D721Med (cell line): ENCODE measurements around the gene ANOS1.

Source experiments
- DNase-seq: peaks from one replicate; pipeline ENCODE4 v3.0.0; 2011; ENCODE audit warnings: low spot score; ENCODE audit not compliant: insufficient read length
- FAIRE-seq: peaks from 2 replicates; lab custom pipeline; 2011; peaks lifted over from hg19 to GRCh38; lab: Jason Lieb, UNC
- TF ChIP-seq, protein P1 (sequence below): IDR thresholded peaks from 2 replicates; pipeline ENCODE4 v1.5.1; 2012; ENCODE audit warnings: mild to moderate bottlenecking, control low read depth; ENCODE audit not compliant: insufficient read depth; ENCODE audit errors: missing control alignments

Gene ANOS1

DNA sequence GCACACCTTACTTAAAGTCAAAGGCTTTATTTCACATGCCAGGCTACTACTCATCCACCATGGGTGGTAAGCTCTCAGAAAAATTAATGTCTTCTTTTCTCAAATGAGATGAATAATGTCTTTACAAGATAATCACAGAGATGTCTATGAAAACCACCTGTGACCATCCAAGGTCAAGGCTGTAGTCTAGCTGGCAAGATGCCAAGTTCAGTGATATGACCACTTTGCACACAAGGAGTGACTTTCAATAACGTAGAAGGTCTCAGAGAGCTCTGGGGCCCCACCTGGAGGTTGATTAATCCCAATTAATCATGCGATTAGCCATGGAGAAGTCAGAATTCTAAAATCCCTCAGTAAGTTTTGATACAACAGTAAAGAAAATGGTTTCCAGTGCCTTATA, 20.5 kb downstream of the ANOS1 start:
- DNase-seq (no peak), FAIRE-seq (no peak)
- TF ChIP-seq, protein P1, sequence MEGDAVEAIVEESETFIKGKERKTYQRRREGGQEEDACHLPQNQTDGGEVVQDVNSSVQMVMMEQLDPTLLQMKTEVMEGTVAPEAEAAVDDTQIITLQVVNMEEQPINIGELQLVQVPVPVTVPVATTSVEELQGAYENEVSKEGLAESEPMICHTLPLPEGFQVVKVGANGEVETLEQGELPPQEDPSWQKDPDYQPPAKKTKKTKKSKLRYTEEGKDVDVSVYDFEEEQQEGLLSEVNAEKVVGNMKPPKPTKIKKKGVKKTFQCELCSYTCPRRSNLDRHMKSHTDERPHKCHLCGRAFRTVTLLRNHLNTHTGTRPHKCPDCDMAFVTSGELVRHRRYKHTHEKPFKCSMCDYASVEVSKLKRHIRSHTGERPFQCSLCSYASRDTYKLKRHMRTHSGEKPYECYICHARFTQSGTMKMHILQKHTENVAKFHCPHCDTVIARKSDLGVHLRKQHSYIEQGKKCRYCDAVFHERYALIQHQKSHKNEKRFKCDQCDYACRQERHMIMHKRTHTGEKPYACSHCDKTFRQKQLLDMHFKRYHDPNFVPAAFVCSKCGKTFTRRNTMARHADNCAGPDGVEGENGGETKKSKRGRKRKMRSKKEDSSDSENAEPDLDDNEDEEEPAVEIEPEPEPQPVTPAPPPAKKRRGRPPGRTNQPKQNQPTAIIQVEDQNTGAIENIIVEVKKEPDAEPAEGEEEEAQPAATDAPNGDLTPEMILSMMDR, result no peak

DNA sequence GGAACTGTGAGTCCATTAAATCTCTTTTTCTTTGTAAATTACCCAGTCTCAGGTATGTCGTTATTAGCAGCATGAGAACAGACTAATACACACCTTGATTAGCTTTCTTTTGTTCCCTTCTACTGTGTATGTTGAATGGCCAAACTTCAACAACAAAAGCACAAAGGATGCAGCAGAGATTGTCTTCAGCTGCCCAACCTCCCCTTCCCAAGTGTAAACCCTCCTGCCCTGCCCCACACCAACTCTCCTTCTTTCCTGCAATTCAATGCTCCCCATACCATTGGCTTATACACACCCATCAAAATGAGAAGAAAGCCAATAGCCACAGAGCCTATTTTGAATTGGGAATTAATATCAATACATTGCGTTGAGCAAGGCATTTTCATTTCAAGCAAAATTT, 27.8 kb downstream of the ANOS1 start:
- no peak for FAIRE-seq
- DNase-seq, result no peak
- TF ChIP-seq, protein P1, result no peak

DNA sequence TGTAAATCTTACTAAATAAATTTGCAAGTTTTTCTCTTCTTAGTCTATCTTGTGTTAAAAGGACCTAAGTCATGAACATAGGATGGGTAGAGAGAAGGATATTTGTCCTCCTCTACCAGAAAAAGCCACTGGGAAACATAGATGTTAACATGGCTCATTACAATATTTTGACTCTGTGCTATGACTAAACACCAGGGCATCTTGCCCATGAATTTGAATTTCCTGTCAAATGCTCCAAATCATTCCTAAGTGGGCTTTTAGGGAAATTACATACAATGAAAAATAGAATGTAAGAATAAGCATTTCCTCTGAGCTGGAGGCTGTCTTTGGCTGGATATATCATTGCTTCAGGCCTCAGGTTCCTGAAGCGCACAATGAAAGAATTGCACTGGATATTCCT, 39.1 kb downstream of the ANOS1 start:
- DNase-seq (no peak), FAIRE-seq (no peak)

DNA sequence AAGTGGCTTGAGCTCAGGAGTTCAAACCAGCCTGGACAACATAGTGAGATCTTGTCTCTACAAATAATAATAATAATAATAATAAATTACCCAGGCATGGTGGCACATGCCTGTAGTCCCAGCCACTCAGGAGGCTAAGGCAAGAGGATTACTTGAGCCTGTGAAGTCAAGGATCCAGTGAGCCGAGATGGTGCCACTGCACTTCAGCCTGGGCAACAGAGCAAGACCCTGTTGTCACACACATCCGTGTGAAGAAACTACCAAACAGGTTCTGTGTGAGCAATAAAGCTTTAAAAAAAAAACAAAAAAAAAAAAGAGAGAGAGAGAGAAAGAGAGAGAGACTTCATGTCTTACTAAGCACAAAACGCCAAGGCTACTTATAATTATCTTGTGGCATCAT, 42.5 kb downstream of the ANOS1 start:
- no peak for FAIRE-seq
- DNase-seq, result no peak
- TF ChIP-seq, protein P1, result no peak

More for the DNA sequence above, 39.1 kb downstream of the ANOS1 start:
- TF ChIP-seq, protein P1, result no peak

DNA sequence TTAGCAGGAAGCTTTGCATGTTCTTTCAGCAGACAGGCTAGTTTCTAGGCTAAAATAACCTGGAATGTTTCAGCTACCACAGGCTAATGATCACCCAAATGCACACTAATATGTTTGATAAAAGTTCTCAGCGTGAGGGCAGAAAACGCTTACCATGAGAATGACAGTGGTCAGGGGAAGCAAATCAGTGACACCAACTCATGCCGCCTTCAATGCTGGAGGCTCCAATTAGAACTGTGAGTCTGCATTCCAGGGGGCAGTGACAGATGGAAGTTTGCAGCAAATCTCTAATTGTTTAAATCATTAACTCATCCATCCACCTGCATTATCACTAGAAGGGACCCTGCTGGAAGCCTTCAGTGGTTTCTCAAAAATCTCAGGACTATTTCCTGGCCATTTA, 43.2 kb downstream of the ANOS1 start:
- FAIRE-seq, result no peak
- TF ChIP-seq, protein P1, result no peak

DNA sequence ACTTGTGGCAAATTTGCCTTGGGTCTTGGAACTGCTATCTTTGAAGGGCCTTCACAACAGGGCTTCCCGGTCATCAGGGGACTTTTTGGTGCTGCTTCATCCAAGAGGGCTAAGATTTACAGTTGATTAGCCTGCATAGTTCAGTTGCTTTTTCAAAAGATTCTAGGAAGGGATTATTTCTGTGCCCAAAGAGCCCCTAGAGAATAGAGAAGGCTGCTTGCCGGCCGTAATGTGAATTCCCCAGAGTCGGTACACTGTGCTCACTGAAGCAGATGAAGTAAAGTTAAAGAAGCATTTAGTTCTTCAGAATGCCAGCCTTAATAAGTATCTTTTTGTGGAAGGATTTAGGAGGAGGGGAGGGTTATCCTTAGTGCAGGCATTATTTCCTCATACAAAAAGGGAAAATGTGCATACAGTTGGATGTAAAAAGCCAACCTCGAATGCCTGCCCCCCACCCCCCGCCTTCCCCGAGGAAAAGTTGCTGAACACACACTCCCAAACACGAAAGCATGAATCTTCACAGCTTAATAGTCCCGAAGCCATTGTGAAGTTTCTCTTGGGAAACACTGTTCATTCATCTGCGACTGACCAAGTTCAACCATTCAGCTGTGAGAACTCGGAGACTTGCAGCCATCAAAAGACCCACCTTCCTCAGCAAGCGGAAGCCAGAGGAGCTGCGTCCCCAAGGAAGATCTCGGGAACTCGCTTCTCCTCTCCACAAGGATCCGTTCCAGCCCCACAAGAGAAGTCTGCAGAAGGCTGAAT, 47.6 kb downstream of the ANOS1 start:
- DNase-seq, result no peak
- no peak for FAIRE-seq
- TF ChIP-seq, protein P1, result no peak

More for the DNA sequence above, 43.2 kb downstream of the ANOS1 start:
- DNase-seq, result no peak

DNA sequence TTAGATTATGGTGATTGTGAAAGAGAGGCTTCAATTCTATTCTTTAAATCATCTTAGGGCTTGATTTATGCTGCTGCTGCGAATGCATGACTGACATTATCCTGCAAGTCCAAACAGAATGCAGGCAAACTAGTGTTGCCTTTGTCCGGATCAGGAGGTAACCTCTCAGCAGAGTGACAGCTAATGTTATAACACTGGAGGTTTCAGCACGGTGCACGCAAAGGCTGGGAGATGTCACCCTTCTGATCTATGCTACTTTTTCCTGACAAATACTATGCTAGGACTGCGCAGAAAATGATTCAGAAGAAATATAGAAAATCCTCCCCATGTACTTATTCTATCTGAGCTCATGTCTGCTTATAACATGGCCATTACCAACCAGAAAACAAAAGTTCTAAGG, 48.2 kb downstream of the ANOS1 start:
- TF ChIP-seq, protein P1, result no peak
- FAIRE-seq (no peak), DNase-seq (no peak)
